NCI-H510A (cell line): Measurements from ENCODE around the gene SEC61B.
A peak's percentile ranks its signal among the peaks of the same experiment; 100 is the strongest.

ENCODE experiments used
- DNase-seq: peaks from one replicate; lab custom pipeline; 2025; lab: John Stamatoyannopoulos, UW

Gene SEC61B

DNA sequence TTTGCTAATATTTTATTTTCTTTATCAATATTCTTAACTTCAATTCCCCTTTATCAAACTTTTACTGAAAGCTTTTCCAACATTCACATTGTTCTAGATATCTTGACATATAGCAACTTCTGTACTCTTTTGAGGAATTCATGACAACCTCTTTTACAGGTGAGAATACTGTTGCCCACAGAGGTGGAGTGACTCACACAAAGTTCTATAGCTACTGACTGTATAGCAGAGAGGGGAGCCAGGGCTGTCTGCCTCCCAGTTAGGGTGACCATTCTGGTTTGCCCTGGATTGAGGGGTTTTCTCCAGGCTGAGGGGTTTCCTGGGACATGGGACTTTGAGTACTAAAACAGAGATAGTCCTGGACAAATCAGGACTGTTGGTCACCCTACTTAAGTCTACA lies 16.2 kb downstream of the SEC61B start:
- no peak for DNase-seq

GRCh38 chr9:99239341-99240060 lies 17.4 kb downstream of the SEC61B start:
- no peak for DNase-seq

DNA sequence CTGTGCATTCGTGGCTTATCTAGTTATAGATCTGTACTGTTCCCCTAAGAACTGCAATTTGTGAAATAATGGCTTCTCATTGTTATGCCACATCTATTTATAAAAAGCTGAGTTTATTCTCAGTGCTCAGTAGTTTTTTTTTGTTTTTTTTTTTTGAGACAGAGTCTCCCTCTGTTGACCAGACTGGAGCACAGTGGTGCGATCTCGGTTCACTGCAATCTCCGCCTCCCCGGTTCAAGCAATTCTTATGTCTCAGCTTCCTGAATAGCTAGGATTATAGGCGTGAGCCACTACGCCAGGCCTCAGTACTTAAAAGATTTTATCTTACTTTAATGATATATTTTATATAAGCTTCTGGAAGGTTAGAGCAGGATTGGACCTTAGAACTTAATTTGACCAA lies 19.0 kb downstream of the SEC61B start:
- DNase-seq = no peak

GRCh38 chr9:99244344-99245260 lies 22.5 kb downstream of the SEC61B start:
- DNase-seq = no peak

- no peak for DNase-seq
These were observed 27.5 kb downstream of the SEC61B start for GRCh38 chr9:99249619-99250018.

DNA sequence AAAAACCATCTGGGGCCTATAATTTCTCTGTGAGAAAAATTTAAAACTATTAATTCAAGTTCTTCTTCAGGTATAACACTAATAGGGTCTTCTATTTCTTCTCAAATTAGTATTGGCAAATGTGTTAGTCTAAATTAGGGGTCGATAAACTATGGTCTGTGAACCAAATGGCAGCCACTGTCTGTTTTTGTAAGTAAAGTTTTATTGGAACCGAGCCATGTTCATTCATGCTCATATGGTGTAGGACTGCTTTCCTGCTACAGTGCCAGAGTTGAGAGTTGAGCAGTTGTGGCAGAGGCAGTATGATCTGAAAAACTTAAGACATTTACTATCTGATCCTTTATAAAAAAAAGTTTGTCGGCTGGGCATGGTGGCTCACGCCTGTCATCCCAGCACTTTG lies 29.1 kb downstream of the SEC61B start:
- DNase-seq = no peak

DNA sequence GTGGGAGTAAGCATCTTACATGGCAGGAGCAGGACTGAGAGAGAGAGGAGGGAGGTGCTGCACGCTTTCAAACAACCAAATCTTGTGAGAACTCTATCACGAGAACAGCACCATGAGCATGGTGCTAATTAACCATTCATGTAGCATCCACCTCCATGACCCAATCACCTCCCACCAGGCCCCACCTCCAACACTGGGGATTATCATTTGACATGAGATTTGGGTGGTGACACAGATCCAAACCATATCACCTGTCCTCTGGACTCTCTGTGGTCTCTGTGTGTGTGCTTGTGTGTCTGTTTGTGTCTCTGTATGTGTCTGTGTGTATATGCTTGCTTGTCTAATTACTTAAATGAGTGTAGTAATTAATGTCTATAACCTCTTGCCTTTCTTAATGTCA lies 31.1 kb downstream of the SEC61B start:
- DNase-seq = no peak

DNA sequence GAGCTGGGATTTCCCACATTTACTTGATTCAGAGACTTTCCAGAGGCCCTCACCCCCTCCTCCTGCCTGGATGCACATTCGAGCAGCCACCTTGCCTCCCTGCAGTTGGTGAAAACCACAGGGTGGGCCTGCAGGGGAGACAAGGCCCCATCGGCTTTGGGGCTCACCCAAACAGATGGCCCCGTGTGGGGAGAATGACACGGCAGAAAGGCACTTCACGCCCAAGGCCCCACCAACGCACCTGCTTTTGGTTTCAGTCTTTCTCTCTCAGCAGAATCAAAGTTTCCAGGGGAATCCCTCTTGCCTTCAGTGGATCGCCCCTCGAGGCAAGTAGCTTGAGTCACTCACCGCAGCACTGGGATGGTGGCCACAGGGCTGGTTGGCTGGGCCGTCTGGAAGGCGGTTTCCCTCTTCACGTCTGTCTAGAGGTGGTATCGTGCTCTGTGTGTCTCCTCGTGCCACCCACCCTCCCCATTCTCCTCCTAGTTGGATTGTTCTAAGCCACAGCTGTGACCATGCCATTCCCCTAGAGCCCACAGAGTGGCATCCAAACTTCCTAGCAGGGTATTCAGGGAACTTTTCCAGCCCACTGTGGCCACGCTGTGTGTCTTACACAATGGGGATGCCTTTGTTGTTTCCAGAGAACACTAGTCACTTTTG lies 31.8 kb downstream of the SEC61B start:
- no peak for DNase-seq

DNA sequence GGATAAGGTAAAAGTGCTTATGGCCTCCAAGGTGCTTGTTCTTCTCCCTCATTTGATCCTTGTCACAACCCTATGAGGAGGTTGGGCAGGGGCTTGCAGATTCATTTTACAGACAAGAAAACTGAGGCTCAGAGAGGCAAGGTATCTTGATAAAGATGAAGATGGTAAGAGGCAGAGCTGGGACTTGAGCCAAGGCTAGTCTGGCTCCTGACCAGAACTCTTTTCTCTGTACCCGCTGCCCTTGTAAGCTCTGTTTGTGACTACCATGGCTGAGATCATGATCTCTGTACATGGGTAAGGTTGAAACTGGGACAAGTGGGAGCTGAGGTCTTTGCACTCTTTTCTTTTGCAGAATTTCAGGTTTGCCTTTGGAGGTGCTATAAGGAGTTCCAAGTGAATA lies 33.6 kb downstream of the SEC61B start:
- DNase-seq = no peak

DNA sequence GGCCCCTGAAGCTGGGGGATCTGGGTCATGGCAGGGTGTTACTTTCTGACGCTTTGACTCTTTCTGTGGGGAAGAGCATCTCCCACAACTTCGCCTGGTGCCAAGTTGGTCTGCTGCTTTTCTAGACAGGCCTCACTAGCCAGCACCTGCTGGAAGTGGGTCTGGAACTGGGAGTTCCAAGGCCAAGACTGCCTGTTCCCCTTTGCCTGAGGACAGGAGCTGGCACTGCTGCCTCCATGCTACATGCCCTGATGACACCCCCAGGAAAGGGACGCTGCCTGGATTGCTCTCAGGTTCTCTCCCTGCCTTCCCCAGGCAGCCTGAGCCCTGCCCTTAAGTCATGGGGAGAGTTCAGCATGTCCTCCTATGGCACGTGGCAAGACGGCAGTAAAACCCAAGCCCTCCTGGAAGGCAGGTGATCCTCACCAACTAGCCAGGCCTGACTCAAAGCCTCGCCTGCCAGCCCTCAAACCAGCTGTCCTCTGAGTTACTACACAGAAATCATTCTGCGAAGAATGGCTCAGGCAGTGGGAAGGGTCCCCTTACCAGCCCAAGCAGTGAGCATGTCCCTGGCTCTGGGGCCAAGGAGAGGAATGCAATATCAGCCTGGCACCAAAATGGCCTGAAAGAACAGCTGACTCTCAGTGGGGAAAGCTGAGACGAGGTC lies 35.8 kb downstream of the SEC61B start:
- no peak for DNase-seq

GRCh38 chr9:99259231-99259918 lies 37.3 kb downstream of the SEC61B start:
- no peak for DNase-seq

- DNase-seq = no peak
These were observed 39.8 kb downstream of the SEC61B start for GRCh38 chr9:99261923-99262322.

DNA sequence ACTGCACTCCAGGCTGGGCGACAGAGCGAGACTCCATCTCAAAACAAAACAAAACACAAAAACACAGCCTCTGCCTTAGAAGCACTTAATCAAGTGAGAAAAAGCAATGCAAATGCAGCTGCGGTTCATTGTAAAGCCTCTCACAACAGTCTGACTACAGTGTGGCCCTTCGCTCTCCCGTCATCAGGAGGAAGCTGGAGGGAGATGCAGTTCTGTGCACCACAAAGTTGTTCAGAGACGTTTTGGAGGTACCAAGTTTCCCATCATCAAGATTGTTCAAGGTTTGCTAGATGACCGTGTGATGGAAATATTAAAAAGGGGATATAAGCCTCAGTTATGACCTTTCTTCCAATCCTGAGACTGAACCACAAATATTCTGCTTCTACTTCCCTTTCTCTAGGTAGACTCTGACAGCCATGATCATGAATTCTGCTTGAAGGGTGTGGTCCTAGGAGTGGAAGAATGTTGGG lies 40.9 kb downstream of the SEC61B start:
- DNase-seq = no peak

DNA sequence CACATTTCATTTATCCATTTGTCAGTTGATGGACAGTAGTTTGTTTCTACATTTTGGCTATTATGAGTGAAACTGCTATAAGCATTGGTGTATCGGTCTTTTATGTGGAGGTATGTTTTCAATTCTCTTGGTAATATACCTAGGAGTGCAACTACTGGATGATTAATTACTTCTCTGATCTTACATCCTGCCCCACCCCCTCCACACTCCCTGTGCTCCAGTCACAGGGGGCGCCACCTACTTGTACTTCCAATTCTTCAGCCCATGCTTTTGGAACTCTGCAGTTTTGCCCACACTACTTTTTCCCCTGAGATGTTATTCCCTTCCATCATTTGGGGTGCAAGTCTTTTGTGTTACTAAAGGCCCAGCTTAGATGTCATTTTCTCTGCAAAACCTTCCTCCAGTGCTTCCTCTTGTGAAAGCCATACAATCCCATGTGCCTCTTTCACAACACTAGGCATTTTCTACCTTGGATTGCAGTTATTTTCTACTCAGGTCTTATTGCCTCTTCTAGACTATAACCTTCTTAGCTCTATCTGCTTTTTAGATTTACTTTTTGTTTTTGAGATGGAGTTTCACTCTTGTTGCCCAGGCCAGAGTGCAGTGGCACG lies 42.1 kb downstream of the SEC61B start:
- no peak for DNase-seq

DNA sequence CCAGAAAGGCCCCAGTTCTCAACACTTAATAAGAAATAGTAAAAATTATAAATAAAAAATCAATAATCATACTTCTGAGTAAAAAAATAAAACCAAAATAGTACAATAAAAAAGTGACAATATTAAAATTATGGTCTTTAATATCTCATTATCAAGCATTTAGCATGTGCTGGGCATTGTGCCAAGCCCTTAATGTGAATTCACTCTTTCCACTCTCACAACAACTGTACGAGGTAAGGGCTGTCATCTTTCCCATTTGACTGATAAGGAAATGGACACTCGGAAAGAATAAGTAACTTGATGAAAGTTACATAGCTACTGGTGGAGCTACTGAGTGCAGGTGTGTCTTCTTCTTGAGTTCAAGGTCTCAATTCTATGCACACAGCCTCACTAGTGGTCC lies 43.6 kb downstream of the SEC61B start:
- DNase-seq = no peak

GRCh38 chr9:99266255-99267023 lies 44.4 kb downstream of the SEC61B start:
- peak; percentile 40 for DNase-seq

DNA sequence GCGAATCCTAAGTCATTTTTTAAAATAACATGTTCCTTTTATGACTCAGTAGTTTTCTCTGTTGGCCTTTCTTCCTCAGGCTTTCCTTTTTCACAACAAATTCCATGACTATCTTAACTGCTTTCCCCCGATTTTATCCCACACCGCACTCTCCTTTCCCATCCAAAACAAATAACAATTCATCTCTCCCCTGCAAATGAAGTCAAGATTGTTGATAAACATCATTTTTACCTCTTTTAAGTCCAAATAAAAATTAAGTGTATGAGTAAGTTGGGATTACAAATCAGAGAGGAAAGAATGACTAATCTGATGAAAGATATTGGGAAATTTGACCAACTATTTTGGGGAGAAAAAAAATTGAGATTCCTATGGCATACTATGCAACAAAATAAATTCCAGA lies 47.3 kb downstream of the SEC61B start:
- DNase-seq = no peak

DNA sequence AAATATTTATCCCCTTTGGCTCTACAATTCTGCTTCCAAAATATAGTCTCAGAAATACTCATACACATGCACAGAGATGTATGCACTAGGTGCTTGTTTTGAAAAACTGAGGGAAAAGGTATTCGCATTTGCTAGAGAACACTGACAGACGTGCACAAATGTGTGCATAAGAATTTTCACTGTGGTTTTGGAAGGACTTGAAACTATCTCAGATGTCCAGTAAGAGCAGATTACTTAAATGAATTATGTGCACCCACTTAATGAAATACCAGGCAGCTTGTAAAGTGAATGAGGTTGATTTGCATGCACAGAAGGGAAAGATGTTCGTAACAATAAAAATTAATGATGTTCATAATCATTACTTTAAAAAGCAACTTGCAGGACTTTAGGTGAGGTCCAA lies 48.4 kb downstream of the SEC61B start:
- no peak for DNase-seq

DNA sequence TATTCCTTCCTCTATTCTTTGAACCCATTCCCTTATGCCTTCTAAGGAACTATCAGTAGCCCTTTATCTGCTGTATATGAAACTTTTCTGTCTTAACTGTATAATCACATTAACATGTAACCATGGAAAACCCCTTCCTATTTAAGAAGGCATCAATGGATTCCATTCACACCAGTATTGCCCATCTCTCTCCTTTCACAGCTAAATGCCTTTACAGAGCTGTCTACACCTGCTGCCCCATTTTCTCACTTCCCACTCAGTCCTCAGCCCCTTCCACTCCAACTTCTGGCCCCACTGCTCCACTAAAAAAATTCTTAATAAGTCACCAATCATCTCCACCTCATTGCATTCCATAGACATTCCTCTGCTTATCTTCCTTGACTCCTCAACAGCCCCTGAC lies 50.8 kb downstream of the SEC61B start:
- DNase-seq = no peak

GRCh38 chr9:99274016-99274415 lies 51.9 kb downstream of the SEC61B start:
- no peak for DNase-seq
